ENCODE data around the gene GIGYF1. TPM values are rescaled to one million over a fixed set of nuclear protein-coding genes. Genes with fewer than 3 reads are reported as not detected.

Gene GIGYF1
- total RNA-seq: 10 to 100 TPM; 37.0 to 82.2 TPM

GRCh38 chr7:100694098-100694745 is at the start of gene GIGYF1:
GIGYF1 (minus strand) TSS chr7:100694250; CDS start chr7:100688238, 6,012 bp downstream.
- peak; percentile 69 for DNase-seq (ENCODE audit: low spot score)
- Histone ChIP-seq H3K36me3 (no peaks in the 10 kb centered on the region), H3K4me1 (replicated peaks) (peaks cover 13% of the 10 kb centered on the region), H3K27me3 (replicated peaks; ENCODE audit: insufficient read depth) (no peaks in the 10 kb centered on the region), H3K27ac (peak within 1 kb of the TSS; percentile 81 to 88), H3K4me3 (peak within 1 kb of the TSS; percentile 95 to 96), H3K9me3 (no peaks in the 10 kb centered on the region)
- intact Hi-C loops (cut with DNase I): loop anchor here (5.0 kb wide), 3 partner anchors 82 to 227 kb away; partner anchors contain the start of genes FBXO24, LRCH4 and MOSPD3
- 1% methylated on average over 14 of the region's 102 CpGs for WGBS
- TF ChIP-seq POLR2A (IDR thresholded peaks at IDR 0.05) (no peak), POLR2AphosphoS5 (IDR thresholded peaks at IDR 0.05) (no peak), CTCF (IDR thresholded peaks at IDR 0.05) (peak in 1 of 4 experiments; percentile 4)

GRCh38 chr7:100739934-100740333 is 45.9 kb upstream of the GIGYF1 start:
- intact Hi-C loops (cut with DNase I): no loop called here
- no peaks in the 10 kb centered on the region for H3K36me3 ChIP-seq
- H3K4me3 ChIP-seq: no peak overlapping the region
- H3K9me3 ChIP-seq: no peaks in the 10 kb centered on the region
- no peaks in the 10 kb centered on the region for H3K4me1 ChIP-seq (replicated peaks)
- 100% methylated on average over 2 of the region's 6 CpGs for WGBS
- no peak for DNase-seq (ENCODE audit: low spot score)
- TF ChIP-seq POLR2AphosphoS5 (IDR thresholded peaks at IDR 0.05) (no peak), CTCF (IDR thresholded peaks at IDR 0.05) (no peak), POLR2A (IDR thresholded peaks at IDR 0.05) (no peak)
- no peak overlapping the region for H3K27ac ChIP-seq
- H3K27me3 ChIP-seq (replicated peaks; ENCODE audit: insufficient read depth): no peaks in the 10 kb centered on the region

GRCh38 chr7:100736671-100737070 is 42.6 kb upstream of the GIGYF1 start:
- no peak for TF ChIP-seq POLR2A (IDR thresholded peaks at IDR 0.05)
- no peak for TF ChIP-seq POLR2AphosphoS5 (IDR thresholded peaks at IDR 0.05)
- no peak for TF ChIP-seq CTCF (IDR thresholded peaks at IDR 0.05)
- H3K4me3 ChIP-seq: no peak overlapping the region
- H3K4me1 ChIP-seq (replicated peaks): no peaks in the 10 kb centered on the region
- intact Hi-C loops (cut with DNase I): no loop called here
- no peaks in the 10 kb centered on the region for H3K36me3 ChIP-seq
- WGBS: 81% methylated on average over 12 of the region's 13 CpGs
- H3K9me3 ChIP-seq: no peaks in the 10 kb centered on the region
- H3K27me3 ChIP-seq (replicated peaks; ENCODE audit: insufficient read depth): no peaks in the 10 kb centered on the region
- H3K27ac ChIP-seq: no peak overlapping the region
- DNase-seq (ENCODE audit: low spot score): no peak

- intact Hi-C loops (cut with DNase I): no loop called here
- Histone ChIP-seq H3K27me3 (replicated peaks; ENCODE audit: insufficient read depth) (no peaks in the 10 kb centered on the region), H3K9me3 (no peaks in the 10 kb centered on the region), H3K4me1 (replicated peaks) (no peaks in the 10 kb centered on the region), H3K4me3 (no peak overlapping the region), H3K27ac (no peak overlapping the region), H3K36me3 (no peaks in the 10 kb centered on the region)
- WGBS: 84% methylated on average over 7 of the region's 7 CpGs
- DNase-seq (ENCODE audit: low spot score): no peak
- TF ChIP-seq CTCF (IDR thresholded peaks at IDR 0.05): no peak
- TF ChIP-seq POLR2AphosphoS5 (IDR thresholded peaks at IDR 0.05): no peak
- no peak for TF ChIP-seq POLR2A (IDR thresholded peaks at IDR 0.05)
Observed at GRCh38 chr7:100735730-100736129, 41.7 kb upstream of the GIGYF1 start.
